GM18511 (cell line): Measurements from ENCODE around the gene FHOD1.

Experiments
- ATAC-seq: cut with Tn5 transposase; IDR thresholded peaks from one replicate; pipeline ENCODE4 v1.9.1; 2021; ENCODE audit warnings: mild to moderate bottlenecking, moderate library complexity; ENCODE audit not compliant: unreplicated experiment

FHOD1 gene

DNA sequence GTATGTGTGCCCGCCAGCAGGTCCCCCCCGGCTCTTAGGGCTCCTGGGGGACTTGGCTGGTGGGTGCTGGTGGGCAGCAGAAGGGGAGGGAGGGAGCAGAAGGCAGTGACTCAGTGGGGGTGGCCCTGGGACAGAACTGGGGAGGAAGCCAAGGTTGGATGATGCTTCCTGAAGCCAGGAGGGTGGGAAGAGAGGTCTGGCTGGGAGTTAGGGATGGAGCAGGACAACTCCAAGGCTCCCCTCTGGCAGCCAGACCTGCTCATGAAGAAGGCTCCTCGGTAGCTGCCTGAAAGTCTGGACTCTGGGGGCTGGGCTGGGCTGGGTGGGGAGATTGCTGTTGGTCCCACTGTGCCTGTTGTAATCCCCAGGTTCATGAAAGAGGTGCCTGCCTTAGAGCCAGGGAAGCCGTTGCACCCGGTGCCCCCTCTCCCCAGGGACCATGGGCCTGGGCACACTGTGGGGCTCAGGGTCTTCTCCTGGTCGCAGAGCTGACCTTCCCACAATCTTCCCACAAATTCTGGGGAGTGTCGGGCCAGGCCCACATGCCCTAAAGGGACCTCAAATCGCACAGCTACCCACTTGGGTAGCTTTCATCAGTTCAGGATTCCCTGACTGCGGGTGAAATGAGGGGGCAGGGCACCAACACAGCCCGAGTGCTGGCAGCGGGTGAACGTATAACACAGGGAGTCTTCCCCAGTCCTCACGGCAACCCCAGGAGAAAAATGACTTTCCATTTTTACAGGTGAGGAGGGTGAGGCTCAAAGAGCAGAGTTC lies 30.9 kb upstream of the FHOD1 start:
- no peak for ATAC-seq

DNA sequence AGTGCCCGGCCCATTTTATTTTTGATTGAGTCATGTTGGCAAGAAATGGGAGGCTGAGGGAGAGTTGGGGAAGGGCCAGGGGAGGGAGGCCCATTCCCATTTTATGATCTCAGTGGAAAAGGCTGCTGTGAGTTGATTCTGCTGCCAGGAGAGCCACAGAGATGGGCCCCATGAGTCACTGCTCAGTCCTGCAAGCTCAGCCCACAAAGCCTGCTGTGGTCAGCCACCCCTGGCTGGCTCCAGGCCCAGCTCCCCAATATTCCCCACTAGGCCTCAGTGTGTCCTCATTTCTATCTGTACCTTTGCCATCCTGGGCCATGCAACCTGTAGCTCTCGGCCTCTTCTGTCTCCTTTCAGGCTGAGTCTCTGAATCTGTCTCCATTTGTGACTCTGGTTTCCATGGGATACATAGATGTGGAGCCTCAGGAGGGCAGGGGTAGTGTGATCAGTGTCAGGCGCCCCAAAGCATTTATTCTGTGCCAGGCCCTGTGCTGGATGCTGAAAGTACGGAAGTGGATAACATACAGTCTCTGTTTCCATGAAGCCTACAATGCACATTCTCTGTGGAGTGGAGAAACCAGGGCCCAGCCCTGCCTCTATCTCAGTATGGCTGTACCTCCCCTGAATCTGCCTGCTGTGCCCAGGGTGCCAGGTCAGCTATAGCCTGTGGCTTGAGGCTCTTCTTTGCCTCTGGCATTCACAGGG lies 30.2 kb upstream of the FHOD1 start:
- ATAC-seq, result no peak

- no peak for ATAC-seq
These were observed 28.0 kb upstream of the FHOD1 start for GRCh38 chr16:67275321-67275720.

GRCh38 chr16:67271446-67271845 lies 24.2 kb upstream of the FHOD1 start:
- ATAC-seq, result no peak

DNA sequence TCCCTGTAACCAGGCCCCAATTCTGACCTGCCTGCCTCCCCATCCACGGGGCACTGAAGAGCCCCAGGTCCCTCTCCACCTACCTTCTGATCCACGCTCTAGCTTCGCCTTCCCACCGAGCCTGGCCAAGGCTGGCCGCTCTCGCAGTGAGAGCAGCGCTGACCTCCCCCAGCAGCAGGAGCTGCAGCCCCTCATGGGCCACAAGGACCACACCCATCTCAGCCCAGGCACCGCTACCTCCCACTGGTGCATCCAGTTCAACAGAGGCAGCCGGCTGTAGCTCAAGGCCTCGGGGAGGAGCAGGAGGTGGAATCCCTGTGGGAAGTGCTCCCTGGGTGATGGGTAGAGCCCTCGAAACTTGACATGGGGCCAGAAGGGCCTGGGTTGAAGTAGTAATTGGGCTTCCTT lies 23.7 kb upstream of the FHOD1 start:
- no peak for ATAC-seq

GRCh38 chr16:67269766-67270165 lies 22.5 kb upstream of the FHOD1 start:
- no peak for ATAC-seq

DNA sequence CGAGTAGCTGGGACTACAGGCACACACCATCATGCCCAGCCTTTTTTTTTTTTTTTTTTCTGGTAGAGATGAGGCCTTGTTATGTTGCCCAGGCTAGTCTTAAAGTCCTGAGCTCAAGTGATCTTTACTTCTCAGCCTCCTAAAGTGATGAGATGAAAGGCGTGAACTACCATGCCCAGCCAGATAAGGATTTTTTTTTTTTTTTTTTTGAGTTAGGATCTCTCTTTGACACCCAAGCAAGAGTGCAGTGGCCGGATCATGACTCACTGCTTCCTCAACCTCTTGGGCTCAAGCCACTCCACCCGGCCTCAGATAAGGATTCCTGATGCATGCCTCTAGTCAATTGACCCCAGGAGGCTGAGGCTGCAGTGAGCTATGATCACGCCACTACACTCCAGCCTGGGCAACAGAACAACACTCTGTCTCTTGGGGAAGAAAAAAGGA lies 20.9 kb upstream of the FHOD1 start:
- no peak for ATAC-seq

DNA sequence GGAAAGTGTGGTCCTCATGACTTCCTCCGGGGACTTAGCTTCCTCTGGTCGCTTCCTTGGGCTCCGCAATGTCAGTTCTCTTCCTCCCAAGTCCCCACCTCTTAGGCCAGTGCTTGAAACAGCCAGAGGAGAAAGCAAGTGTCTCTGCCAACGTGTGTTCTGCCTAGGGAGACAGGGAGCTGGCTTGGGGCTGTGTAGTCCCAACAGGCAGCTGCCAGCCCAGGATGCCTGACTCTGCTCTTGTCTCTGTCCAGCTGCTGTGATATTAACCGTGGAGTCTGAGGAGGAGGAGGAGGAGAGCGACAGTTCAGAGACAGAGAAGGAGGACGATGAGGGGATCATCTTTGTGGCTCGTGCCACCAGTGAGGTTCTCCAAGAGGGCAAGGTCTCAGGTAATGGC lies 18.6 kb upstream of the FHOD1 start:
- no peak for ATAC-seq

DNA sequence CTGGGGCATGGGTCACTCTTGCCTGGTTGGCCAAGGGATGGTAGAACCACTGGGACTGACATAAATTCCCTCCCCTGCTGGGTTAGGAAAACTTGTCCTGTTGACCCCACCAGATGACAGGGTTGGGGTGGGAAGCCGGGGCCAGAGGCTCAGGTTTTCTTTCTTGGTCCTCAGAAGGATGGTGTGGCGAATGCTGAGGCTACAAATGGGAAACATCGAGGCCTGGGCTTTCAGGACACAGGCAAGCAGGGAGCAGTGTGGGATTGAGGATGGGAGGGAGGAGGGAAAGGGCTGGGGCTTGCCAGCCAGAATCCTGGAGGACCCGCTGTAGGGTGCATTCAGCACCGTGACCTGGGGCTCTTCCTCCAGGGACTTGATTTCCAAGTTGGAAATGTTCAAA lies 17.6 kb upstream of the FHOD1 start:
- no peak for ATAC-seq

GRCh38 chr16:67264277-67264676 lies 17.0 kb upstream of the FHOD1 start:
- no peak for ATAC-seq

GRCh38 chr16:67263201-67263600 lies 15.9 kb upstream of the FHOD1 start:
- ATAC-seq, result no peak

DNA sequence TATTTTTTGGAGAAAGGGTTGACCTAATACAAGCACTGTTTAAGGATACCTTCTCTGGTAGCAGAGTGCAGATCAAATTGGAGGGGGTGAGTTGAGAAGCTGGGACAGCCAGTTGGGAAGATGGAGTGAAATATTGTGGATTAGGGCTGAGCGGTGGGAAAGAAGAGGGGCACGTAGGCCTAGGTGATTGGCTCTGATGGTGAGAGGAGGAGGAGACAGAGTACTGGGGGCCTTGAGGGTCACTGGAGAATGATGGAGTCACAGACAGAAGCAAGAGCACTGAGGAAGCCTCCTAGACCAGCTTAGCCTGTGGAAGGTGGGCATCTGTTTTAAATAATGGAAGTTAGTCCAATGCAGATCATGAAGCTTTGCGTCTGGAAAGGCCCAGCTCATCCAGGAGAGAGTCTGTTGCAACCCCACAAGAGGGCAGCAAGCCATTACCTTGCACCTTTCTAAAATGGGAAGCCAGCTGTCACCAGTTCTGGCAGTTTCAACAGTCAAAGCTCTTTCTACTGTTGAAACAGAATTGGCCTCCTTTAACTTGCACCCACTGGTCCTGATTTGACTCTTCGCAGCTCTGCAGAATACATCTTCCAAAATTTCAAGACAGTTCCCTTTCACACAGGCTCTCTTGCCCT lies 13.3 kb upstream of the FHOD1 start:
- no peak for ATAC-seq

GRCh38 chr16:67259705-67260104 lies 12.4 kb upstream of the FHOD1 start:
- no peak for ATAC-seq

GRCh38 chr16:67258161-67258835 lies 11.0 kb upstream of the FHOD1 start:
- no peak for ATAC-seq

DNA sequence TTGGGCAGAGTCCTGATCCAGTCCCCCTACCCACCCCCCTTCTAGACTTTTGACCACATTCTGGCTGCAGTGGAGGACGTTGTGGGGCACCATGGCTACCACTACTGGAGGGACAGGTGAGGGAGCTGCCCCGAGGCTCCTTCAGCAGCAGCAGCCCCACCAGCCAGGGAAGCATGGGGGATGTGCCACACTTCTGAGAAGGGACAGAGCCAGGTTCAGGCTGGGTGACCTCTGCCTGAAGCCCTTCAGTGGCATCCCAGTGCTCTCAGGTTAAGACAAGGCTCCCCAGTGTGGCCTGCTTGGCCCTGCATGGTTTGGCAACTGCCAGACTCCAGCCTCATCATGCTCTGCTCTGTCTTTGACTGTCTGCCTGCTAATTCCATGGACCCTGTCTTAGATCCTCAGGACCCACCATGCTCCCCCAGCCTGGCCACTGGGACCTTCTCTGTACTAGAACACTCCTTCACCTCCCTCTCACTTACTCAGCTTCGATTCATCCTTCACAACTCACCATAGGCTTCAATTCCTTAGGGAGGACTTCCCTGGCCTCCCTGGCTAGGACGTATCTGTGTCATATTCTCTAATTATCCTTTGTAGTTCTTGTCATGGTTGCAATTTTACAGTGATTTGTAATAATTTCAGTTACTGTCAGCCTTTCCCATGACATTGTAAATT lies 10.3 kb upstream of the FHOD1 start:
- no peak for ATAC-seq

DNA sequence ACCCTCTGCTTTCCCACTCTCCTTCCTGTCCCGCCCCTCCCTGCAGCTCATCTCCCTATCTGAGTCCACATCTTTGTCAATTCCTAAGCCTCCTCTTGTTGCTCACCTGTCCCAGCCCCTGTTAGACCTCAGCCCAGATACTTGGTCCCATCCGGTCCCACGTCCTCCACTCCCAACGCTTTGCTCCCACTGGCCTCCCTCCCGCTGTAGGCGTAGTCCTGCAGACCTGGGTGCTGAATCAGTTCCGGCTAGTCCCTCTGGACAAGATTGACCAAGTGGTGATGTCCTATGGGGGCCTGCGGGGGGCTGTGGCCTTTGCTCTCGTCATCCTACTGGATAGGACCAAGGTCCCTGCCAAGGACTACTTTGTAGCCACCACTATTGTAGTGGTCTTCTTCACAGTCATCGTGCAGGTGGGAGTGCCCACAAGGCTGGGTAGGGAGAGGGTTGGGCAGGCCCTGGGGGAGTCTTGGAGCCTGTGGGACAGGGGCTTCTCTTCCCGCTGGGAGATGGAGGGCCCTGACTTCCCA lies 9.5 kb upstream of the FHOD1 start:
- ATAC-seq, result no peak

DNA sequence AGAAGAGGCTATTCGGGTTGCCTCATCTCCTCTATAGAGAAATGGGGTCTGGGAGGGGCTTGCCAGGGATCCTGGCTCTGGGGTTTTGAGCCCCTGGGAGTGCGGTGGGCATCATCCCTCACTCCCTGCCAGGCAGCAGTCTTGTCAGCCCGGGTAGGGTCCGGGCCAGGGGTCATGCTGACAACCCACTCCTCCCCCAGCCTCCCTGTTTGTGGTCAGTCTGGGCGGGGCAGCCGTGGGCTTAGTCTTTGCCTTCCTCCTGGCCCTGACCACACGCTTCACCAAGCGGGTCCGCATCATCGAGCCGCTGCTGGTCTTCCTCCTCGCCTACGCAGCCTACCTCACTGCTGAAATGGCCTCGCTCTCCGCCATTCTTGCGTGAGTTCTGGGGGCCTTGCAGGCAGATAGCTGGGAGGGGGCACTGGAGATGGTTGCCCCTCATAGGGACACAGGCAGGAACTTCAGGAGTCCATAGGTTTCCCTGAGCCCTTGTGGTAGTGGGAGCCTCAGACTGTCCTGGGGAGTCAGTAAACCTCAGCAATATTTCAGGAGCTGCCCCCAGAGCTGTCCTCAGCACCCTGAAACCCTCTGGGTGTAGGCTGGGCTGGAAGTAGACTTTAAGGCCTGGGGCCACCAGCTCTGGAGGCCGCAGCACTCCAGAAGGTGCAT lies 8.4 kb upstream of the FHOD1 start:
- ATAC-seq, result no peak

GRCh38 chr16:67254801-67255552 lies 7.7 kb upstream of the FHOD1 start:
- ATAC-seq, result no peak
